ENCODE measurements around the gene AP4E1.
"Not testable (repeated sequence)": the region's sequence is repeated elsewhere in the genome, so short reads cannot be mapped to it uniquely, and the experiment has no call there.

The AP4E1 gene

GRCh38 chr15:51030649-51031316, 122.3 kb downstream of the AP4E1 start:
- DNase-seq = no peak

- DNase-seq = not testable (repeated sequence)
These were observed 129.0 kb downstream of the AP4E1 start for GRCh38 chr15:51037474-51037873.

- DNase-seq = no peak
These were observed 129.9 kb downstream of the AP4E1 start for GRCh38 chr15:51038162-51038973.

- DNase-seq = no peak
These were observed 130.5 kb downstream of the AP4E1 start for GRCh38 chr15:51038974-51039319.

GRCh38 chr15:51044037-51044727, 135.7 kb downstream of the AP4E1 start:
- DNase-seq = no peak

- DNase-seq = no peak
These were observed 137.5 kb downstream of the AP4E1 start for GRCh38 chr15:51046016-51046415.

- no peak for DNase-seq
These were observed 138.4 kb downstream of the AP4E1 start for GRCh38 chr15:51046799-51047449.

GRCh38 chr15:51048308-51048707, 139.8 kb downstream of the AP4E1 start:
- DNase-seq = no peak

GRCh38 chr15:51049081-51049480, 140.6 kb downstream of the AP4E1 start:
- no peak for DNase-seq

- DNase-seq = no peak
These were observed 143.3 kb downstream of the AP4E1 start for GRCh38 chr15:51051776-51052175.

- no peak for DNase-seq
These were observed 145.1 kb downstream of the AP4E1 start for GRCh38 chr15:51053571-51053970.

- no peak for DNase-seq
These were observed 146.1 kb downstream of the AP4E1 start for GRCh38 chr15:51054535-51054934.
